Tibial nerve (tissue), 3 donors: ENCODE data around the gene CFL1.

Source experiments
- POLR2A ChIP-seq, 2 donors: fragments of 450-650 bp; IDR thresholded peaks; one replicate each; pipeline ENCODE4 v1.6.1; 2017; ENCODE audit warnings: antibody characterized with exemption in 2 of 2, mild to moderate bottlenecking in 2 of 2, moderate library complexity in 2 of 2
- TF ChIP-seq, protein P1 (sequence below), 5 experiments: fragments of 200-600 bp in 3 of 5; fragments of 450-650 bp in 2 of 5; sonication (generic) in 3 of 5; IDR thresholded peaks; one replicate each; pipeline ENCODE4 v1.5.1; 2016 to 2019; ENCODE audit warnings: antibody characterized with exemption in 5 of 5, mild to moderate bottlenecking in 3 of 5, moderate library complexity in 2 of 5

DNA sequence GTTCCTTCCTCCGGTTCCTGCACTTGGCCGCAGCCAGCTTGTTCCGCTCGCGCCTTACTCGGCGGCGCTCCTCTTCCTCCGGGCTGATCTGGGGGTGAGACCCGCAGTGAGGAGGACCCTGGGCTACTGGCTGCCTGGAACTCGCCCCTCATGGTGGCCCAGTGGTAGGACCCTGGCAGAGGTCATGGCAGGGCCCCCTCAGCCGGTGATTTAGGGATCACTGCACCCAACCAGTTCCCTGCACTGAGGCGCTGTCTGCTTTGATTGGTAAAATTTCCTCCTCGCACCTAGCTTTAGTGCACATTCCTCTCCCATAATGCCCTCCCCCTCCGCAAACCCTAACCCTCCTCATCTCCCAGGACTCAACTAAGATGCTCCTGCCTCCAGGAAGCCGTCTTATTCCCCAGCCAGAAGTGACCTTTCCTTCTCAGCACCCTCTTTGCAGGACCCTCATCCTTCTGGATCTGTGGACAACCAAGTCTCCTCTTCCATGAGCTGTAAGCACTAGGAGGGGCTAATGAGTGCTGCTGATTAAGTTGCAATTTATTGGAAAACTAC lies 36.1 kb upstream of the CFL1 start:
- TF ChIP-seq, protein P1, sequence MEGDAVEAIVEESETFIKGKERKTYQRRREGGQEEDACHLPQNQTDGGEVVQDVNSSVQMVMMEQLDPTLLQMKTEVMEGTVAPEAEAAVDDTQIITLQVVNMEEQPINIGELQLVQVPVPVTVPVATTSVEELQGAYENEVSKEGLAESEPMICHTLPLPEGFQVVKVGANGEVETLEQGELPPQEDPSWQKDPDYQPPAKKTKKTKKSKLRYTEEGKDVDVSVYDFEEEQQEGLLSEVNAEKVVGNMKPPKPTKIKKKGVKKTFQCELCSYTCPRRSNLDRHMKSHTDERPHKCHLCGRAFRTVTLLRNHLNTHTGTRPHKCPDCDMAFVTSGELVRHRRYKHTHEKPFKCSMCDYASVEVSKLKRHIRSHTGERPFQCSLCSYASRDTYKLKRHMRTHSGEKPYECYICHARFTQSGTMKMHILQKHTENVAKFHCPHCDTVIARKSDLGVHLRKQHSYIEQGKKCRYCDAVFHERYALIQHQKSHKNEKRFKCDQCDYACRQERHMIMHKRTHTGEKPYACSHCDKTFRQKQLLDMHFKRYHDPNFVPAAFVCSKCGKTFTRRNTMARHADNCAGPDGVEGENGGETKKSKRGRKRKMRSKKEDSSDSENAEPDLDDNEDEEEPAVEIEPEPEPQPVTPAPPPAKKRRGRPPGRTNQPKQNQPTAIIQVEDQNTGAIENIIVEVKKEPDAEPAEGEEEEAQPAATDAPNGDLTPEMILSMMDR (IDR thresholded peaks at IDR 0.05): no peak
- TF ChIP-seq POLR2A (IDR thresholded peaks at IDR 0.05): no peak
